ENCODE results near the gene CT45A6.
"Not testable (repeated sequence)": the region's sequence is repeated elsewhere in the genome, so short reads cannot be mapped to it uniquely, and the experiment has no call there.

CT45A6 gene

GRCh38 chrX:135802687-135803086 is at the start of gene CT45A6:
Gene CT45A6 (minus strand): TSS chrX:135802787. CDS start chrX:135798993, 3,794 bp downstream.
- DNase-seq (ENCODE audit: low read depth in 2 of 3, low spot score in 2 of 3): not testable (repeated sequence)

- DNase-seq (ENCODE audit: low read depth in 2 of 3, low spot score in 2 of 3): not testable (repeated sequence)
Measured at GRCh38 chrX:135837180-135837579, 34.6 kb upstream of the CT45A6 start, which contains the start of gene CT45A7. Gene CT45A7 (minus strand): TSS chrX:135837280. CDS start chrX:135833533, 3,747 bp downstream.

- not testable (repeated sequence) for DNase-seq (ENCODE audit: low read depth in 2 of 3, low spot score in 2 of 3)
Measured at GRCh38 chrX:135819912-135820311, 17.3 kb upstream of the CT45A6 start, which contains the start of gene CT45A2. Gene CT45A2 (minus strand): TSS chrX:135820012. CDS start chrX:135816265, 3,747 bp downstream.

- not testable (repeated sequence) for DNase-seq (ENCODE audit: low read depth in 2 of 3, low spot score in 2 of 3)
Measured at GRCh38 chrX:135785403-135785802, 17.2 kb downstream of the CT45A6 start, which contains the start of gene CT45A5. Gene CT45A5 (minus strand): TSS chrX:135785503. CDS start chrX:135781729, 3,774 bp downstream.

- DNase-seq (ENCODE audit: low read depth in 2 of 3, low spot score in 2 of 3): not testable (repeated sequence)
Measured at GRCh38 chrX:135768091-135768490, 34.5 kb downstream of the CT45A6 start, which contains the start of gene CT45A3. Gene CT45A3 (minus strand): TSS chrX:135768191. CDS start chrX:135764444, 3,747 bp downstream.

GRCh38 chrX:135744739-135745138 is 57.8 kb downstream of the CT45A6 start:
- DNase-seq (ENCODE audit: low read depth in 2 of 3, low spot score in 2 of 3): not testable (repeated sequence)

Data from activated CD8-positive, alpha-beta memory T cell treated with anti-CD3 and anti-CD28 coated beads for 48 hours (primary cell).